Measurements from ENCODE around the gene ABCG1.

DNA sequence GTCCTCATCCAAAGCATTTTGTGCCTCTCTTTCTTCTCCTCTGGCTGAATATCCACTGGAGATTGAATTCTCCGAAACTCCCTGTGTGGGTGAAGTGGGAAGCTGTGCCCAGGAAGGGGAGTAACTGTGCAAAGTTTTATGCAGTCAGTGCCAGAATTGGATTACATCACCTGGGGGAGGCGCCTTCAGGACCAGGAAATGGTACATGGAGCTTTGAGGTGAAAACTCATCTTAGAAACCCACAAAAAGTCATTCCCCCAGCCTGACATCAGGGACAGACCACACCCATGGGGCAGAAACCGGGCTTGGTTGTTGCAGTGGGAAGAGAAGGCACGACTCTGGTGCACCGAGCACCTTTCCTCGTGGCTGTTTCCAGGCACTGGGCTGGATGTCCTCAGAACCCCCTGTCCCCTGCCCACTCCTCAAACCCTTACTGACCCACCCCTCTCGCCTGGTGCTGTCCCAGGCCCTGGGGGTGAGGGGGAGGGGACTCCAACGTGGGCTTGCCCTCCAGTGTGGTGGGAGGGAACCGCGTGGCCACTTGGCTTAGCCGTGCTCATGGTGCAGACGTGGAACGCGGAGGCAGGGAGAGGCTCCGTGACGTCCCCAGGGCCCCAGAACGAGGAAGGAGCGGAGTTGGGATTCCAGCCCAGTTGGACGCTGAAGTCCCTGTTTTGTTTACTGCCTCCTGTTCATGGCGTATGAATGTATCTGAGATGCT is 80.5 kb downstream of the ABCG1 start:
- TF ChIP-seq POLR2A (IDR thresholded peaks at IDR 0.05) (no peak), POLR2AphosphoS5 (IDR thresholded peaks at IDR 0.05) (no peak), EP300 (IDR thresholded peaks at IDR 0.05) (no peak)
- TF ChIP-seq, protein P1, sequence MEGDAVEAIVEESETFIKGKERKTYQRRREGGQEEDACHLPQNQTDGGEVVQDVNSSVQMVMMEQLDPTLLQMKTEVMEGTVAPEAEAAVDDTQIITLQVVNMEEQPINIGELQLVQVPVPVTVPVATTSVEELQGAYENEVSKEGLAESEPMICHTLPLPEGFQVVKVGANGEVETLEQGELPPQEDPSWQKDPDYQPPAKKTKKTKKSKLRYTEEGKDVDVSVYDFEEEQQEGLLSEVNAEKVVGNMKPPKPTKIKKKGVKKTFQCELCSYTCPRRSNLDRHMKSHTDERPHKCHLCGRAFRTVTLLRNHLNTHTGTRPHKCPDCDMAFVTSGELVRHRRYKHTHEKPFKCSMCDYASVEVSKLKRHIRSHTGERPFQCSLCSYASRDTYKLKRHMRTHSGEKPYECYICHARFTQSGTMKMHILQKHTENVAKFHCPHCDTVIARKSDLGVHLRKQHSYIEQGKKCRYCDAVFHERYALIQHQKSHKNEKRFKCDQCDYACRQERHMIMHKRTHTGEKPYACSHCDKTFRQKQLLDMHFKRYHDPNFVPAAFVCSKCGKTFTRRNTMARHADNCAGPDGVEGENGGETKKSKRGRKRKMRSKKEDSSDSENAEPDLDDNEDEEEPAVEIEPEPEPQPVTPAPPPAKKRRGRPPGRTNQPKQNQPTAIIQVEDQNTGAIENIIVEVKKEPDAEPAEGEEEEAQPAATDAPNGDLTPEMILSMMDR (IDR thresholded peaks at IDR 0.05) = no peak

All from suprapubic skin (tissue), 4 donors.